ENCODE data around the gene ERH.

GRCh38 chr14:69378274-69378673 lies 19.8 kb downstream of the ERH start:
- TF ChIP-seq CTCF (conservative IDR thresholded peaks at IDR 0.05) (no peak), ZFX (IDR thresholded peaks at IDR 0.05) (no peak)

All from C4-2B (cell line).